ENCODE data around the gene TRAPPC11.

DNA sequence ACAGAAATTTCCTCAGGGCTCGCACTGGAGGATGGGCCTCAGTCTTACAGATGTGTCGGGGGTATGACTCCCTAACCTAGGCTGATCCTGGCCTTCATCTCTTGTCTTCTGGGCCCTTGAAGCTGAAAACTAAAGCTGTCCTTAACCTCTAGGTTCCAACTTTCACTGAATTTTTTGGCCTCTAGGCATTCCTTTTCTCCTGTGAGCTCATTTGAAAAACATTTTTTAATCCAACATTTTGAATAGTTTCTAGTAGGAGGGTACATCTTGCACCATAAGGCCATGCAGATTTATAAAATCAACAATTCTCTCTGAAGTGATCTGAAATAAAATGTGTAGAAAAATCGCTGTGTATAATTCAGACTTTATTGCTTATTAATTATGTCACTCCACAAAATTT, 19.8 kb upstream of the TRAPPC11 start:
- TF ChIP-seq ZNF274 (IDR thresholded peaks at IDR 0.05; ENCODE audit: low read depth, low read length) (no peak), POLR2AphosphoS5 (IDR thresholded peaks at IDR 0.05; ENCODE audit: low read depth, low read length) (no peak), YY1 (IDR thresholded peaks at IDR 0.05; ENCODE audit: extremely low read depth, insufficient replicate concordance, low read depth, low read length) (no peak), SP1 (IDR thresholded peaks at IDR 0.05; ENCODE audit: low read depth) (no peak), RAD21 (IDR thresholded peaks at IDR 0.05; ENCODE audit: low read depth) (no peak), POLR2A (IDR thresholded peaks at IDR 0.05; ENCODE audit: borderline replicate concordance, extremely low read depth, insufficient read depth, insufficient read length) (no peak), CBX3 (IDR thresholded peaks at IDR 0.05; ENCODE audit: low read depth) (no peak), CEBPB (IDR thresholded peaks at IDR 0.05; ENCODE audit: low read depth) (no peak), FOSL1 (IDR thresholded peaks at IDR 0.05; ENCODE audit: low read depth) (no peak), EZH2phosphoT487 (IDR thresholded peaks at IDR 0.05; ENCODE audit: borderline replicate concordance) (no peak)
- TF ChIP-seq, protein P1, sequence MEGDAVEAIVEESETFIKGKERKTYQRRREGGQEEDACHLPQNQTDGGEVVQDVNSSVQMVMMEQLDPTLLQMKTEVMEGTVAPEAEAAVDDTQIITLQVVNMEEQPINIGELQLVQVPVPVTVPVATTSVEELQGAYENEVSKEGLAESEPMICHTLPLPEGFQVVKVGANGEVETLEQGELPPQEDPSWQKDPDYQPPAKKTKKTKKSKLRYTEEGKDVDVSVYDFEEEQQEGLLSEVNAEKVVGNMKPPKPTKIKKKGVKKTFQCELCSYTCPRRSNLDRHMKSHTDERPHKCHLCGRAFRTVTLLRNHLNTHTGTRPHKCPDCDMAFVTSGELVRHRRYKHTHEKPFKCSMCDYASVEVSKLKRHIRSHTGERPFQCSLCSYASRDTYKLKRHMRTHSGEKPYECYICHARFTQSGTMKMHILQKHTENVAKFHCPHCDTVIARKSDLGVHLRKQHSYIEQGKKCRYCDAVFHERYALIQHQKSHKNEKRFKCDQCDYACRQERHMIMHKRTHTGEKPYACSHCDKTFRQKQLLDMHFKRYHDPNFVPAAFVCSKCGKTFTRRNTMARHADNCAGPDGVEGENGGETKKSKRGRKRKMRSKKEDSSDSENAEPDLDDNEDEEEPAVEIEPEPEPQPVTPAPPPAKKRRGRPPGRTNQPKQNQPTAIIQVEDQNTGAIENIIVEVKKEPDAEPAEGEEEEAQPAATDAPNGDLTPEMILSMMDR (IDR thresholded peaks at IDR 0.05 in 2 of 3, conservative IDR thresholded peaks at IDR 0.05 in 1 of 3; ENCODE audit: borderline replicate concordance in 1 of 3, insufficient read depth in 1 of 3, low read depth in 2 of 3, low read length in 2 of 3), result no peak
- TF ChIP-seq, protein P2, sequence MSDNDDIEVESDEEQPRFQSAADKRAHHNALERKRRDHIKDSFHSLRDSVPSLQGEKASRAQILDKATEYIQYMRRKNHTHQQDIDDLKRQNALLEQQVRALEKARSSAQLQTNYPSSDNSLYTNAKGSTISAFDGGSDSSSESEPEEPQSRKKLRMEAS (IDR thresholded peaks at IDR 0.05), result no peak
- TF ChIP-seq, protein P3, sequence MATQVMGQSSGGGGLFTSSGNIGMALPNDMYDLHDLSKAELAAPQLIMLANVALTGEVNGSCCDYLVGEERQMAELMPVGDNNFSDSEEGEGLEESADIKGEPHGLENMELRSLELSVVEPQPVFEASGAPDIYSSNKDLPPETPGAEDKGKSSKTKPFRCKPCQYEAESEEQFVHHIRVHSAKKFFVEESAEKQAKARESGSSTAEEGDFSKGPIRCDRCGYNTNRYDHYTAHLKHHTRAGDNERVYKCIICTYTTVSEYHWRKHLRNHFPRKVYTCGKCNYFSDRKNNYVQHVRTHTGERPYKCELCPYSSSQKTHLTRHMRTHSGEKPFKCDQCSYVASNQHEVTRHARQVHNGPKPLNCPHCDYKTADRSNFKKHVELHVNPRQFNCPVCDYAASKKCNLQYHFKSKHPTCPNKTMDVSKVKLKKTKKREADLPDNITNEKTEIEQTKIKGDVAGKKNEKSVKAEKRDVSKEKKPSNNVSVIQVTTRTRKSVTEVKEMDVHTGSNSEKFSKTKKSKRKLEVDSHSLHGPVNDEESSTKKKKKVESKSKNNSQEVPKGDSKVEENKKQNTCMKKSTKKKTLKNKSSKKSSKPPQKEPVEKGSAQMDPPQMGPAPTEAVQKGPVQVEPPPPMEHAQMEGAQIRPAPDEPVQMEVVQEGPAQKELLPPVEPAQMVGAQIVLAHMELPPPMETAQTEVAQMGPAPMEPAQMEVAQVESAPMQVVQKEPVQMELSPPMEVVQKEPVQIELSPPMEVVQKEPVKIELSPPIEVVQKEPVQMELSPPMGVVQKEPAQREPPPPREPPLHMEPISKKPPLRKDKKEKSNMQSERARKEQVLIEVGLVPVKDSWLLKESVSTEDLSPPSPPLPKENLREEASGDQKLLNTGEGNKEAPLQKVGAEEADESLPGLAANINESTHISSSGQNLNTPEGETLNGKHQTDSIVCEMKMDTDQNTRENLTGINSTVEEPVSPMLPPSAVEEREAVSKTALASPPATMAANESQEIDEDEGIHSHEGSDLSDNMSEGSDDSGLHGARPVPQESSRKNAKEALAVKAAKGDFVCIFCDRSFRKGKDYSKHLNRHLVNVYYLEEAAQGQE (IDR thresholded peaks at IDR 0.05; ENCODE audit: low read depth), result no peak
- TF ChIP-seq, protein P4, sequence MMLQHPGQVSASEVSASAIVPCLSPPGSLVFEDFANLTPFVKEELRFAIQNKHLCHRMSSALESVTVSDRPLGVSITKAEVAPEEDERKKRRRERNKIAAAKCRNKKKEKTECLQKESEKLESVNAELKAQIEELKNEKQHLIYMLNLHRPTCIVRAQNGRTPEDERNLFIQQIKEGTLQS (IDR thresholded peaks at IDR 0.05), result no peak
